H1 (cell line): ENCODE results near the gene INTS15. TPM values are rescaled to one million over a fixed set of nuclear protein-coding genes. Genes with fewer than 3 reads are reported as not detected.

Experiments used
- CTCF ChIA-PET: fragments of 300-600 bp; sonication (Branson Sonifier 250); formaldehyde crosslinking; loops from one replicate; lab custom pipeline; 2021; ENCODE audit not compliant: partially characterized antibody; lab: Charles Lee
- POLR2A ChIA-PET: fragments of 300-600 bp; sonication (Branson Sonifier 250); formaldehyde crosslinking; loops from one replicate; lab custom pipeline; 2021; ENCODE audit warnings: inconsistent platforms; ENCODE audit not compliant: partially characterized antibody; lab: Charles Lee
- DNase-seq, 2 experiments: peaks; one replicate each; pipeline versions ENCODE4 v3.0.0 to v3.0.0-alpha.2; 2010 to 2022; ENCODE audit warnings: low spot score in 2 of 2, low read depth in 1 of 2, mixed read lengths in 1 of 2
- FAIRE-seq: peaks from 2 replicates; lab custom pipeline; 2011; peaks lifted over from hg19 to GRCh38; lab: Jason Lieb, UNC
- H2AFZ ChIP-seq: 2 replicates; pipeline ENCODE4 v1.8.1; 2012; ENCODE audit warnings: low read length, inconsistent platforms
- H2AK5ac ChIP-seq: 2 replicates; pipeline ENCODE4 v1.6.1; 2013; ENCODE audit warnings: low read depth, low read length
- H2BK120ac ChIP-seq: replicated peaks from 2 replicates; pipeline ENCODE3; 2013; ENCODE audit warnings: low read depth, low read length, inconsistent platforms
- H2BK12ac ChIP-seq: 2 replicates; pipeline ENCODE4 v1.6.1; 2013; ENCODE audit warnings: low read depth, low read length
- H2BK15ac ChIP-seq: 2 replicates; pipeline ENCODE4 v1.6.1; 2013; ENCODE audit warnings: low read length
- H2BK20ac ChIP-seq: 2 replicates; pipeline ENCODE4 v1.6.1; 2013; ENCODE audit warnings: low read length
- H2BK5ac ChIP-seq: 2 replicates; pipeline ENCODE4 v1.6.1; 2013; ENCODE audit warnings: low read depth, low read length
- H3K14ac ChIP-seq: 2 replicates; pipeline ENCODE4 v1.6.1; 2013; ENCODE audit warnings: inconsistent platforms; ENCODE audit not compliant: insufficient read length
- H3K18ac ChIP-seq: 2 replicates; pipeline ENCODE4 v1.6.1; 2013; ENCODE audit warnings: low read length; ENCODE audit errors: extremely low read depth
- H3K23ac ChIP-seq: 2 replicates; pipeline ENCODE4 v1.6.1; 2013; ENCODE audit warnings: inconsistent platforms; ENCODE audit not compliant: insufficient read length
- H3K23me2 ChIP-seq: 2 replicates; pipeline ENCODE4 v1.6.1; 2013; ENCODE audit warnings: low read depth, low read length
- H3K27ac ChIP-seq: 2 replicates; pipeline ENCODE4 v1.6.1; 2011; ENCODE audit warnings: low read depth, low read length, inconsistent platforms
- H3K27me3 ChIP-seq, 4 experiments: replicated peaks in 1 of 4; 1 replicate in 1 of 4; 2 replicates in 3 of 4; pipeline versions ENCODE4 v1.6.1 to v1.8.1; 2011 to 2013; ENCODE audit warnings: low read length in 3 of 4, mild to moderate bottlenecking in 3 of 4, inconsistent platforms in 2 of 4, mixed read lengths in 2 of 4, moderate library complexity in 1 of 4; ENCODE audit not compliant: control insufficient read depth in 3 of 4, insufficient read depth in 3 of 4; ENCODE audit errors: extremely low read depth in 1 of 4
- H3K36me3 ChIP-seq, 4 experiments: 2 replicates each; pipeline versions ENCODE4 v1.6.1 to v1.8.1; 2011 to 2013; ENCODE audit warnings: mild to moderate bottlenecking in 4 of 4, low read length in 3 of 4, moderate library complexity in 2 of 4, control low read depth in 1 of 4, inconsistent platforms in 1 of 4; ENCODE audit not compliant: insufficient read depth in 4 of 4, control insufficient read depth in 2 of 4
- H3K4ac ChIP-seq: replicated peaks from 2 replicates; pipeline ENCODE3; 2013; ENCODE audit warnings: low read length, low read depth, mixed read lengths, inconsistent platforms; ENCODE audit not compliant: insufficient read length
- H3K4me1 ChIP-seq, 4 experiments: replicated peaks in 1 of 4; 1 replicate in 1 of 4; 2 replicates in 3 of 4; pipeline versions ENCODE4 v1.6.1 to v1.8.1; 2011 to 2013; ENCODE audit warnings: low read length in 3 of 4, inconsistent platforms in 2 of 4, mixed read lengths in 1 of 4; ENCODE audit not compliant: insufficient read depth in 4 of 4, control insufficient read depth in 3 of 4
- H3K4me2 ChIP-seq, 2 experiments: 2 replicates each; pipeline versions ENCODE4 v1.6.1 to v1.8.1; 2011 to 2013; ENCODE audit warnings: low read depth in 2 of 2, low read length in 2 of 2, control low read depth in 1 of 2, inconsistent platforms in 1 of 2, mild to moderate bottlenecking in 1 of 2; ENCODE audit not compliant: insufficient read depth in 1 of 2
- H3K4me3 ChIP-seq, 4 experiments: fragments of 200-600, 300-600 bp in 1 of 4; sonication (generic), shearing (Covaris generic), sonication (Bioruptor Twin) in 1 of 4; 2 replicates each; pipeline versions ENCODE4 v1.5.1 to v1.8.1; 2011 to 2016; ENCODE audit warnings: low read length in 4 of 4, low read depth in 3 of 4, control low read depth in 2 of 4, inconsistent platforms in 2 of 4, mild to moderate bottlenecking in 2 of 4, mixed read lengths in 1 of 4, moderate library complexity in 1 of 4; ENCODE audit not compliant: insufficient read depth in 2 of 4; ENCODE audit errors: extremely low read depth in 1 of 4
- H3K56ac ChIP-seq: replicated peaks from 2 replicates; pipeline ENCODE3; 2013; ENCODE audit warnings: low read depth, mild to moderate bottlenecking, mixed read lengths, low read length, inconsistent platforms; ENCODE audit not compliant: insufficient read length
- H3K79me1 ChIP-seq: 2 replicates; pipeline ENCODE4 v1.6.1; 2013; ENCODE audit warnings: low read depth, low read length, control low read depth
- H3K79me2 ChIP-seq, 2 experiments: 2 replicates each; pipeline versions ENCODE4 v1.6.1 to v1.8.1; 2012 to 2013; ENCODE audit warnings: low read length in 2 of 2, mild to moderate bottlenecking in 2 of 2, inconsistent platforms in 1 of 2; ENCODE audit not compliant: insufficient read depth in 2 of 2, control insufficient read depth in 1 of 2
- H3K9ac ChIP-seq, 4 experiments: replicated peaks in 1 of 4; 1 replicate in 1 of 4; 2 replicates in 3 of 4; pipeline versions ENCODE4 v1.6.1 to v1.8.1; 2011 to 2013; ENCODE audit warnings: low read depth in 3 of 4, low read length in 3 of 4, control low read depth in 2 of 4, mild to moderate bottlenecking in 2 of 4, moderate library complexity in 2 of 4, inconsistent platforms in 1 of 4; ENCODE audit errors: extremely low read depth in 1 of 4
- H3K9me3 ChIP-seq, 2 experiments: 2 replicates each; pipeline versions ENCODE4 v1.6.1 to v1.8.1; 2012 to 2013; ENCODE audit warnings: mild to moderate bottlenecking in 2 of 2, moderate library complexity in 2 of 2, control low read depth in 1 of 2, inconsistent platforms in 1 of 2, low read depth in 1 of 2, low read length in 1 of 2, mixed read lengths in 1 of 2; ENCODE audit not compliant: insufficient read depth in 2 of 2
- H4K20me1 ChIP-seq, 2 experiments: replicated peaks in 1 of 2; 2 replicates each; pipeline versions ENCODE3 to v1.8.1; 2011 to 2013; ENCODE audit warnings: inconsistent platforms in 2 of 2, low read length in 2 of 2, mild to moderate bottlenecking in 1 of 2; ENCODE audit not compliant: insufficient read depth in 2 of 2, control insufficient read depth in 1 of 2
- H4K5ac ChIP-seq: 2 replicates; pipeline ENCODE4 v1.6.1; 2013; ENCODE audit warnings: low read length, low read depth, mixed read lengths, inconsistent platforms; ENCODE audit not compliant: insufficient read length
- H4K8ac ChIP-seq: 2 replicates; pipeline ENCODE4 v1.8.0; 2013; ENCODE audit warnings: mild to moderate bottlenecking, moderate library complexity, low read length, inconsistent platforms; ENCODE audit not compliant: insufficient read depth; ENCODE audit errors: extremely low read depth
- H4K91ac ChIP-seq: replicated peaks from 2 replicates; pipeline ENCODE3; 2013; ENCODE audit warnings: low read length, mixed read lengths, inconsistent platforms; ENCODE audit not compliant: insufficient read length
- BCL11A ChIP-seq, 2 experiments: IDR thresholded peaks; one replicate each; pipeline ENCODE4 v1.6.1; 2011; ENCODE audit warnings: low read depth in 2 of 2, low read length in 2 of 2, mild to moderate bottlenecking in 2 of 2
- CBX8 ChIP-seq: fragments of 300-800, 300-1000 bp; sonication (generic); IDR thresholded peaks from 2 replicates; pipeline ENCODE4 v1.7.1; 2016; ENCODE audit warnings: low read depth, low read length, borderline replicate concordance
- CTBP2 ChIP-seq: IDR thresholded peaks from 2 replicates; pipeline ENCODE4 v1.7.0; 2011; ENCODE audit warnings: borderline replicate concordance, mild to moderate bottlenecking, moderate library complexity, mixed read lengths, low read length; ENCODE audit not compliant: insufficient read depth, insufficient read length
- EGR1 ChIP-seq: IDR thresholded peaks from 2 replicates; pipeline ENCODE4 v1.6.1; 2011; ENCODE audit warnings: low read depth, low read length, borderline replicate concordance
- EP300 ChIP-seq, 2 experiments: IDR thresholded peaks; 1 replicate in 1 of 2; 2 replicates in 1 of 2; pipeline ENCODE4 v1.6.1; 2011 to 2012; ENCODE audit warnings: low read depth in 2 of 2, low read length in 2 of 2, mild to moderate bottlenecking in 2 of 2, borderline replicate concordance in 1 of 2, inconsistent platforms in 1 of 2, moderate library complexity in 1 of 2
- NANOG ChIP-seq: IDR thresholded peaks from 2 replicates; pipeline ENCODE4 v1.6.1; 2011; ENCODE audit warnings: low read length, low read depth, mild to moderate bottlenecking, inconsistent platforms; ENCODE audit not compliant: insufficient read depth, poor library complexity, severe bottlenecking
- NRF1 ChIP-seq: IDR thresholded peaks from 2 replicates; pipeline ENCODE4 v1.6.1; 2011; ENCODE audit warnings: mild to moderate bottlenecking, low read depth, low read length, improper control_type of control experiment
- POLR2A ChIP-seq, 2 experiments: IDR thresholded peaks; 1 replicate in 1 of 2; 2 replicates in 1 of 2; pipeline ENCODE4 v1.6.1; 2011; ENCODE audit warnings: low read depth in 2 of 2, low read length in 2 of 2, mild to moderate bottlenecking in 2 of 2; ENCODE audit errors: control extremely low read depth in 1 of 2
- POU5F1 ChIP-seq: IDR thresholded peaks from 2 replicates; pipeline ENCODE4 v1.6.1; 2011; ENCODE audit warnings: low read depth, mild to moderate bottlenecking, low read length, moderate library complexity
- TAF1 ChIP-seq: IDR thresholded peaks from 2 replicates; pipeline ENCODE4 v1.6.1; 2011; ENCODE audit warnings: mild to moderate bottlenecking, low read depth, low read length
- TBP ChIP-seq: IDR thresholded peaks from 2 replicates; pipeline ENCODE4 v1.6.1; 2011; ENCODE audit warnings: low read depth, low read length, improper control_type of control experiment
- ZNF274 ChIP-seq: IDR thresholded peaks from 2 replicates; pipeline ENCODE4 v1.7.0; 2012; ENCODE audit warnings: low read length, borderline replicate concordance; ENCODE audit errors: extremely low read depth
- WGBS, 2 experiments: shearing (Covaris generic) in 1 of 2; methylation state at CpG; one replicate each; pipeline versions ENCODE4 v1.1.6 to v1.1.7; 2013 to 2015; ENCODE audit warnings: low lambda C conversion rate in 2 of 2, mixed read lengths in 2 of 2, inconsistent platforms in 1 of 2, low coverage in 1 of 2, missing lambda C conversion rate in 1 of 2; ENCODE audit not compliant: insufficient replicate concordance in 2 of 2, insufficient coverage in 1 of 2, insufficient read length in 1 of 2; ENCODE audit errors: extremely low coverage in 1 of 2, missing lambda C conversion rate in 1 of 2; 5-methylcytosine and 5-hydroxymethylcytosine counted together
- polyA plus RNA-seq, 7 experiments: library from polyadenylated mRNA; depleted of rRNA in 3 of 7; stranded (reverse) in 5 of 7; unstranded in 2 of 7; fragments of >200 nt in 5 of 7; fragments of 200-250 nt in 2 of 7; gene quantifications; 1 replicate in 5 of 7; 2 replicates in 1 of 7; 4 replicates in 1 of 7; pipeline versions ENCODE4 v1.2.1 to v1.2.3, GENCODE V29; 2011 to 2013; ENCODE audit warnings: missing spikeins in 2 of 7, mixed read lengths in 2 of 7
- total RNA-seq: library from RNA; stranded (reverse); fragmentation: NEBNext Ultra II Directional; extraction: Animal tissue kit (Norgen Biotek cat#: 25700); gene quantifications from 2 replicates; pipeline ENCODE4 v1.2.1, GENCODE V29; 2021

Gene INTS15
- total and polyA plus RNA-seq, 2 of the 8 experiments (the other 6 are each of a cell fraction or from before 2014, with no cell fraction given): 23.0 to 25.7 TPM

- Histone ChIP-seq H2BK120ac (no peak overlapping the region), H4K91ac (no peak overlapping the region), H2AFZ (no peak overlapping the region), H3K79me2 (no peaks in the 10 kb centered on the region), H3K4me1 (no peaks in the 10 kb centered on the region; a peak in 1 of 7 replicates), H2BK20ac (no peak overlapping the region), H3K79me1 (no peaks in the 10 kb centered on the region), H3K36me3 (no peaks in the 10 kb centered on the region), H3K23ac (no peak overlapping the region), H3K56ac (no peak overlapping the region), H3K27me3 (no peaks in the 10 kb centered on the region), H3K14ac (no peak overlapping the region), H2AK5ac (no peak overlapping the region), H3K4me3 (no peak overlapping the region), H3K9ac (no peak overlapping the region; a peak in 1 of 7 replicates), H3K18ac (no peak overlapping the region), H2BK15ac (no peak overlapping the region), H3K23me2 (no peaks in the 10 kb centered on the region), H4K20me1 (peaks cover 0 to 3% of the 10 kb centered on the region in 2 experiments), H3K4me2 (no peak overlapping the region), H3K4ac (no peak overlapping the region), H4K8ac (no peak overlapping the region), H2BK5ac (no peak overlapping the region), H3K9me3 (no peaks in the 10 kb centered on the region), H2BK12ac (no peak overlapping the region), H4K5ac (no peak overlapping the region), H3K27ac (no peak overlapping the region)
- no peak for FAIRE-seq
- no peak for DNase-seq
- ChIA-PET POLR2A (interaction anchor here (0.8 to 1.4 kb wide), 2 partner anchors 30 to 40 kb away, joined by 3 read pairs; partner anchors contain the start of gene INTS15), CTCF (interaction anchor here (1.0 kb wide), 1 partner anchor 11 kb away, joined by 3 read pairs; no protein-coding TSS in a partner anchor)
- 86% methylated on average over 11 of the region's 11 CpGs; no CpG with 5 or more reads in 1 of the 2 experiments for WGBS, 2 experiments
- no peak for TF ChIP-seq ZNF274
- no peak for TF ChIP-seq TBP
- no peak for TF ChIP-seq POU5F1
- no peak for TF ChIP-seq EGR1
- no peak for TF ChIP-seq TAF1
- TF ChIP-seq CTBP2: no peak
- no peak for TF ChIP-seq CBX8
- no peak for TF ChIP-seq NANOG
- TF ChIP-seq NRF1: no peak
- TF ChIP-seq BCL11A (IDR thresholded peaks at IDR 0.05; ENCODE audit: low read depth in 2 of 2, low read length in 2 of 2): no peak
- no peak for TF ChIP-seq EP300 (IDR thresholded peaks at IDR 0.05; ENCODE audit: borderline replicate concordance in 1 of 2, low read depth in 2 of 2, low read length in 2 of 2)
- TF ChIP-seq POLR2A (IDR thresholded peaks at IDR 0.05; ENCODE audit: control extremely low read depth in 1 of 2, low read depth in 2 of 2, low read length in 2 of 2): no peak
These were observed 40.4 kb downstream of the INTS15 start for GRCh38 chr7:6630007-6630849.
